ENCODE results near the gene L1TD1. TPM values are rescaled to one million over a fixed set of nuclear protein-coding genes. Genes with fewer than 3 reads are reported as not detected.
"Not testable (repeated sequence)": the region's sequence is repeated elsewhere in the genome, so short reads cannot be mapped to it uniquely, and the experiment has no call there.

Gene L1TD1
- total RNA-seq, 2 experiments from 2014 or later, result not detected

- Mint-ChIP-seq H3K9me3 (ENCODE audit: low read depth) (no peaks in the 10 kb centered on the region), H3K27me3 (no peaks in the 10 kb centered on the region), H3K36me3 (no peaks in the 10 kb centered on the region), H3K27ac (no peak overlapping the region), H3K4me3 (no peak overlapping the region), H3K4me1 (no peaks in the 10 kb centered on the region)
- ATAC-seq (no peak), DNase-seq (no peak)
- CTCF ChIA-PET, result no interaction called here
These were observed 38.2 kb downstream of the L1TD1 start for GRCh38 chr1:62232871-62233278.

GRCh38 chr1:62233926-62234450, 39.3 kb downstream of the L1TD1 start:
- Mint-ChIP-seq H3K4me1 (no peaks in the 10 kb centered on the region), H3K36me3 (no peaks in the 10 kb centered on the region), H3K27me3 (no peaks in the 10 kb centered on the region), H3K9me3 (ENCODE audit: low read depth) (no peaks in the 10 kb centered on the region), H3K4me3 (no peak overlapping the region), H3K27ac (no peak overlapping the region)
- CTCF ChIA-PET, result no interaction called here
- ATAC-seq, result no peak
- no peak for DNase-seq

GRCh38 chr1:62234688-62235087, 40.0 kb downstream of the L1TD1 start:
- Mint-ChIP-seq H3K27ac (no peak overlapping the region), H3K36me3 (no peaks in the 10 kb centered on the region), H3K4me1 (no peaks in the 10 kb centered on the region), H3K27me3 (no peaks in the 10 kb centered on the region), H3K4me3 (no peak overlapping the region), H3K9me3 (ENCODE audit: low read depth) (no peaks in the 10 kb centered on the region)
- ATAC-seq, result no peak
- CTCF ChIA-PET, result no interaction called here
- no peak for DNase-seq

- Mint-ChIP-seq H3K4me1 (no peaks in the 10 kb centered on the region), H3K36me3 (no peaks in the 10 kb centered on the region), H3K9me3 (ENCODE audit: low read depth) (no peaks in the 10 kb centered on the region), H3K27me3 (no peaks in the 10 kb centered on the region), H3K27ac (no peak overlapping the region), H3K4me3 (no peak overlapping the region)
- ATAC-seq (no peak), DNase-seq (no peak)
- CTCF ChIA-PET, result no interaction called here
These were observed 40.9 kb downstream of the L1TD1 start for GRCh38 chr1:62235576-62235975.

- Mint-ChIP-seq H3K27ac (no peak overlapping the region), H3K9me3 (ENCODE audit: low read depth) (no peaks in the 10 kb centered on the region), H3K4me1 (no peaks in the 10 kb centered on the region), H3K4me3 (no peak overlapping the region), H3K36me3 (no peaks in the 10 kb centered on the region), H3K27me3 (no peaks in the 10 kb centered on the region)
- ATAC-seq (no peak), DNase-seq (no peak)
- CTCF ChIA-PET, result no interaction called here
These were observed 42.7 kb downstream of the L1TD1 start for GRCh38 chr1:62237361-62237760.

GRCh38 chr1:62237950-62238374, 43.3 kb downstream of the L1TD1 start:
- DNase-seq (no peak), ATAC-seq (no peak)
- no peaks in the 10 kb centered on the region for H3K36me3 Mint-ChIP-seq
- no peaks in the 10 kb centered on the region for H3K27me3 Mint-ChIP-seq
- CTCF ChIA-PET, result no interaction called here
- no peak overlapping the region for H3K4me3 Mint-ChIP-seq
- no peaks in the 10 kb centered on the region for H3K9me3 Mint-ChIP-seq (ENCODE audit: low read depth)
- no peak overlapping the region for H3K27ac Mint-ChIP-seq
- no peaks in the 10 kb centered on the region for H3K4me1 Mint-ChIP-seq

GRCh38 chr1:62238507-62238906, 43.9 kb downstream of the L1TD1 start:
- CTCF ChIA-PET, result no interaction called here
- H3K9me3 Mint-ChIP-seq (ENCODE audit: low read depth), result no peaks in the 10 kb centered on the region
- no peak for ATAC-seq
- H3K4me1 Mint-ChIP-seq, result no peaks in the 10 kb centered on the region
- no peak for DNase-seq
- no peak overlapping the region for H3K4me3 Mint-ChIP-seq
- H3K36me3 Mint-ChIP-seq, result no peaks in the 10 kb centered on the region
- H3K27me3 Mint-ChIP-seq, result no peaks in the 10 kb centered on the region
- no peak overlapping the region for H3K27ac Mint-ChIP-seq

GRCh38 chr1:62239652-62240403, 45.2 kb downstream of the L1TD1 start:
- ATAC-seq; DNase-seq; H3K9me3 Mint-ChIP-seq (ENCODE audit: low read depth); H3K4me3 Mint-ChIP-seq; H3K36me3 Mint-ChIP-seq; CTCF ChIA-PET; H3K27ac Mint-ChIP-seq; H3K4me1 Mint-ChIP-seq; H3K27me3 Mint-ChIP-seq: not testable (repeated sequence)

GRCh38 chr1:62240651-62241370, 46.2 kb downstream of the L1TD1 start:
- Mint-ChIP-seq H3K9me3 (ENCODE audit: low read depth) (no peaks in the 10 kb centered on the region), H3K27ac (no peak overlapping the region), H3K4me1 (no peaks in the 10 kb centered on the region), H3K4me3 (no peak overlapping the region), H3K27me3 (no peaks in the 10 kb centered on the region), H3K36me3 (no peaks in the 10 kb centered on the region)
- CTCF ChIA-PET, result no interaction called here
- DNase-seq (no peak), ATAC-seq (no peak)

GRCh38 chr1:62241371-62242131, 46.9 kb downstream of the L1TD1 start:
- no peaks in the 10 kb centered on the region for H3K27me3 Mint-ChIP-seq
- CTCF ChIA-PET, result no interaction called here
- DNase-seq (no peak), ATAC-seq (no peak)
- H3K4me3 Mint-ChIP-seq, result no peak overlapping the region
- no peaks in the 10 kb centered on the region for H3K4me1 Mint-ChIP-seq
- H3K9me3 Mint-ChIP-seq (ENCODE audit: low read depth), result no peaks in the 10 kb centered on the region
- no peak overlapping the region for H3K27ac Mint-ChIP-seq
- H3K36me3 Mint-ChIP-seq, result no peaks in the 10 kb centered on the region

GRCh38 chr1:62244380-62244779, 49.7 kb downstream of the L1TD1 start:
- H3K9me3 Mint-ChIP-seq (ENCODE audit: low read depth); H3K4me1 Mint-ChIP-seq; ATAC-seq; H3K4me3 Mint-ChIP-seq; CTCF ChIA-PET; DNase-seq; H3K27me3 Mint-ChIP-seq; H3K36me3 Mint-ChIP-seq; H3K27ac Mint-ChIP-seq: not testable (repeated sequence)

- ATAC-seq (no peak), DNase-seq (no peak)
- Mint-ChIP-seq H3K4me1 (no peaks in the 10 kb centered on the region), H3K4me3 (no peak overlapping the region), H3K27ac (no peak overlapping the region), H3K9me3 (ENCODE audit: low read depth) (no peaks in the 10 kb centered on the region), H3K36me3 (no peaks in the 10 kb centered on the region), H3K27me3 (no peaks in the 10 kb centered on the region)
- CTCF ChIA-PET, result no interaction called here
These were observed 50.6 kb downstream of the L1TD1 start for GRCh38 chr1:62245201-62245600.

GRCh38 chr1:62247391-62248168, 52.9 kb downstream of the L1TD1 start:
- no peak overlapping the region for H3K27ac Mint-ChIP-seq
- no peaks in the 10 kb centered on the region for H3K36me3 Mint-ChIP-seq
- no peak overlapping the region for H3K4me3 Mint-ChIP-seq
- H3K27me3 Mint-ChIP-seq, result no peaks in the 10 kb centered on the region
- ATAC-seq (no peak), DNase-seq (no peak)
- H3K9me3 Mint-ChIP-seq (ENCODE audit: low read depth), result no peaks in the 10 kb centered on the region
- no peaks in the 10 kb centered on the region for H3K4me1 Mint-ChIP-seq
- CTCF ChIA-PET, result no interaction called here

Data from activated CD8-positive, alpha-beta memory T cell treated with anti-CD3 and anti-CD28 coated beads, Interleukin-2, amount 10 ng/mL, durations not matched to agents 7 days and 5 days (primary cell).